Measurements from ENCODE around the gene HPS1. TPM values are rescaled to one million over a fixed set of nuclear protein-coding genes. Genes with fewer than 3 reads are reported as not detected.

The HPS1 gene
- total and polyA plus RNA-seq, 10 of the 15 experiments (the other 5 are each of a cell fraction or from before 2014, with no cell fraction given): 27.1 to 138 (median 54.8) TPM

- Histone ChIP-seq H3K4me3 (no peak overlapping the region), H3K9ac (ENCODE audit: control insufficient read depth, insufficient read depth, low read length) (no peak overlapping the region), H3K4me1 (ENCODE audit: control insufficient read depth, insufficient read depth, low read length) (peaks cover 3% of the 10 kb centered on the region), H3K36me3 (ENCODE audit: control insufficient read depth in 2 of 2, insufficient read depth in 2 of 2, low read length in 1 of 2) (no peaks in the 10 kb centered on the region), H3K9me3 (replicated peaks; ENCODE audit: control insufficient read depth, insufficient read depth, low read length) (no peaks in the 10 kb centered on the region), H3K27me3 (replicated peaks in 1 of 2; ENCODE audit: control insufficient read depth in 2 of 2, insufficient read depth in 2 of 2, low read length in 1 of 2) (no peaks in the 10 kb centered on the region), H2AFZ (ENCODE audit: control insufficient read depth, low read depth, low read length) (no peak overlapping the region), H4K20me1 (ENCODE audit: control insufficient read depth, insufficient read depth) (no peaks in the 10 kb centered on the region), H3K27ac (ENCODE audit: control insufficient read depth, insufficient read depth) (no peak overlapping the region), H3K79me2 (ENCODE audit: control insufficient read depth, insufficient read depth, low read length) (no peaks in the 10 kb centered on the region), H3K4me2 (ENCODE audit: control insufficient read depth, insufficient read depth) (no peak overlapping the region)
- POLR2A ChIA-PET: no interaction called here
- DNase-seq (ENCODE audit: low read depth, low spot score) (no peak), ATAC-seq (no peak), FAIRE-seq (no peak)
- no peak for TF ChIP-seq TBL1XR1 (IDR thresholded peaks at IDR 0.05; ENCODE audit: low read depth, low read length)
- TF ChIP-seq IRF4 (IDR thresholded peaks at IDR 0.05; ENCODE audit: low read depth, low read length): no peak
- no peak for TF ChIP-seq RELA (IDR thresholded peaks at IDR 0.05; ENCODE audit: borderline replicate concordance, partially characterized antibody)
- no peak for TF ChIP-seq ESRRA (IDR thresholded peaks at IDR 0.05; ENCODE audit: low read length)
- no peak for TF ChIP-seq MXI1 (IDR thresholded peaks at IDR 0.05; ENCODE audit: low read depth, low read length)
- no peak for TF ChIP-seq ATF3 (IDR thresholded peaks at IDR 0.05; ENCODE audit: borderline replicate concordance, extremely low read depth, low read depth, low read length)
- TF ChIP-seq POLR2AphosphoS2 (IDR thresholded peaks at IDR 0.05; ENCODE audit: low read depth, low read length): no peak
- intact Hi-C loops (cut with micrococcal nuclease; ENCODE audit: unreplicated experiment): no loop called here
- CTCF ChIA-PET: no interaction called here
- BruUV-seq (replicated peaks): no TSS peak
- SMC1A ChIA-PET (ENCODE audit: uncharacterized antibody, unreplicated experiment): no interaction called here
- RAD21 ChIA-PET (ENCODE audit: unreplicated experiment): no interaction called here
- WGBS (ENCODE audit: insufficient coverage, insufficient replicate concordance, low lambda C conversion rate, missing lambda C conversion rate): 51% methylated on average over 7 of the region's 7 CpGs
- in situ Hi-C loops (cut with MboI): no loop called here
These were observed 76.9 kb downstream of the HPS1 start for GRCh38 chr10:98369801-98370200.

- no peak overlapping the region for H2AFZ ChIP-seq (ENCODE audit: control insufficient read depth, low read depth, low read length)
- RAD21 ChIA-PET (ENCODE audit: unreplicated experiment): no interaction called here
- CTCF ChIA-PET: no interaction called here
- intact Hi-C loops (cut with micrococcal nuclease; ENCODE audit: unreplicated experiment) (no loop called here), in situ Hi-C loops (cut with MboI) (no loop called here)
- H3K79me2 ChIP-seq (ENCODE audit: control insufficient read depth, insufficient read depth, low read length): no peaks in the 10 kb centered on the region
- POLR2A ChIA-PET: no interaction called here
- H3K9ac ChIP-seq (ENCODE audit: control insufficient read depth, insufficient read depth, low read length): no peak overlapping the region
- ATAC-seq (no peak), FAIRE-seq (no peak), DNase-seq (ENCODE audit: low read depth, low spot score) (no peak)
- peaks cover 10% of the 10 kb centered on the region for H3K4me1 ChIP-seq (ENCODE audit: control insufficient read depth, insufficient read depth, low read length)
- H4K20me1 ChIP-seq (ENCODE audit: control insufficient read depth, insufficient read depth): no peaks in the 10 kb centered on the region
- BruUV-seq (replicated peaks): no TSS peak
- no peaks in the 10 kb centered on the region for H3K9me3 ChIP-seq (replicated peaks; ENCODE audit: control insufficient read depth, insufficient read depth, low read length)
- H3K4me2 ChIP-seq (ENCODE audit: control insufficient read depth, insufficient read depth): no peak overlapping the region
- 50% methylated on average over 2 of the region's 2 CpGs for WGBS (ENCODE audit: insufficient coverage, insufficient replicate concordance, low lambda C conversion rate, missing lambda C conversion rate)
- no peaks in the 10 kb centered on the region for H3K27me3 ChIP-seq (replicated peaks in 1 of 2; ENCODE audit: control insufficient read depth in 2 of 2, insufficient read depth in 2 of 2, low read length in 1 of 2)
- TF ChIP-seq SMAD1 (IDR thresholded peaks at IDR 0.05; ENCODE audit: low read depth, partially characterized antibody) (no peak), ZSCAN29 (IDR thresholded peaks at IDR 0.05) (no peak), LARP7 (IDR thresholded peaks at IDR 0.05) (no peak), KDM1A (IDR thresholded peaks at IDR 0.05; ENCODE audit: borderline replicate concordance) (no peak), ZNF217 (IDR thresholded peaks at IDR 0.05) (no peak)
- H3K27ac ChIP-seq (ENCODE audit: control insufficient read depth, insufficient read depth): no peak overlapping the region
- no peak overlapping the region for H3K4me3 ChIP-seq
- no peaks in the 10 kb centered on the region for H3K36me3 ChIP-seq (ENCODE audit: control insufficient read depth in 2 of 2, insufficient read depth in 2 of 2, low read length in 1 of 2)
- SMC1A ChIA-PET (ENCODE audit: uncharacterized antibody, unreplicated experiment): no interaction called here
These were observed 78.1 kb downstream of the HPS1 start for GRCh38 chr10:98368644-98369043.
